Measurements from ENCODE around the gene PRPSAP1. TPM values are rescaled to one million over a fixed set of nuclear protein-coding genes. Genes with fewer than 3 reads are reported as not detected.

The PRPSAP1 gene
- total RNA-seq, 2 experiments from 2014 or later = 64.2 to 74.1 TPM

GRCh38 chr17:76388966-76389888 is 35.5 kb upstream of the PRPSAP1 start:
- no peak overlapping the region for H3K4me3 Mint-ChIP-seq
- H3K27me3 Mint-ChIP-seq (ENCODE audit: low read depth) = no peaks in the 10 kb centered on the region
- ATAC-seq (no peak), DNase-seq (no peak)
- no peaks in the 10 kb centered on the region for H3K9me3 Mint-ChIP-seq (ENCODE audit: insufficient read depth)
- H3K4me1 Mint-ChIP-seq (ENCODE audit: low read depth) = peaks cover 15% of the 10 kb centered on the region
- H3K27ac Mint-ChIP-seq = no peak overlapping the region
- H3K36me3 Mint-ChIP-seq (ENCODE audit: low read depth) = peaks cover 4% of the 10 kb centered on the region
- ChIA-PET POLR2A (no interaction called here), CTCF (interaction anchor here (1.2 to 10.3 kb wide), 2 partner anchors 7 to 8 kb away, joined by 3 to 124 read pairs; no protein-coding TSS in a partner anchor)

GRCh38 chr17:76386966-76387765 is 33.5 kb upstream of the PRPSAP1 start:
- H3K36me3 Mint-ChIP-seq (ENCODE audit: low read depth) = peaks cover 2% of the 10 kb centered on the region
- H3K27me3 Mint-ChIP-seq (ENCODE audit: low read depth) = no peaks in the 10 kb centered on the region
- CTCF ChIA-PET = interaction anchor here (0.7 to 10.3 kb wide), 7 partner anchors 9 to 107 kb away, joined by 4 to 124 read pairs (median 15); no protein-coding TSS in a partner anchor
- H3K9me3 Mint-ChIP-seq (ENCODE audit: insufficient read depth) = no peaks in the 10 kb centered on the region
- no peak overlapping the region for H3K4me3 Mint-ChIP-seq
- peaks cover 22% of the 10 kb centered on the region for H3K4me1 Mint-ChIP-seq (ENCODE audit: low read depth)
- DNase-seq = no peak
- no peak for ATAC-seq
- POLR2A ChIA-PET = no interaction called here
- H3K27ac Mint-ChIP-seq = no peak overlapping the region

GRCh38 chr17:76385892-76386786 is 32.4 kb upstream of the PRPSAP1 start:
- peak; percentile 29 for ATAC-seq
- no peaks in the 10 kb centered on the region for H3K27me3 Mint-ChIP-seq (ENCODE audit: low read depth)
- H3K27ac Mint-ChIP-seq = no peak overlapping the region
- H3K4me3 Mint-ChIP-seq = peak overlapping the region; percentile 69
- H3K9me3 Mint-ChIP-seq (ENCODE audit: insufficient read depth) = no peaks in the 10 kb centered on the region
- DNase-seq = peak; percentile 92
- peaks cover 2% of the 10 kb centered on the region for H3K36me3 Mint-ChIP-seq (ENCODE audit: low read depth)
- ChIA-PET POLR2A (interaction anchor here (0.8 to 2.8 kb wide), 5 partner anchors 10 to 115 kb away, joined by 3 to 24 read pairs (median 4); partner anchors contain the start of gene PRPSAP1), CTCF (interaction anchor here (0.6 to 10.3 kb wide), 24 partner anchors 9 to 798 kb away, joined by 3 to 124 read pairs (median 6); partner anchors contain the start of genes PRPSAP1 and RHBDF2)
- peaks cover 24% of the 10 kb centered on the region for H3K4me1 Mint-ChIP-seq (ENCODE audit: low read depth)

GRCh38 chr17:76384987-76385891 is 31.5 kb upstream of the PRPSAP1 start:
- Mint-ChIP-seq H3K9me3 (ENCODE audit: insufficient read depth) (no peaks in the 10 kb centered on the region), H3K4me1 (ENCODE audit: low read depth) (peaks cover 24% of the 10 kb centered on the region), H3K27me3 (ENCODE audit: low read depth) (no peaks in the 10 kb centered on the region), H3K27ac (no peak overlapping the region), H3K36me3 (ENCODE audit: low read depth) (peaks cover 2% of the 10 kb centered on the region), H3K4me3 (peak overlapping the region; percentile 69)
- CTCF ChIA-PET = interaction anchor here (0.6 to 10.3 kb wide), 35 partner anchors 8 to 482 kb away, joined by 3 to 124 read pairs (median 5); partner anchors contain the start of genes PRPSAP1, RHBDF2 and UBE2O
- DNase-seq = peak; percentile 50
- no peak for ATAC-seq
- POLR2A ChIA-PET = interaction anchor here (0.6 to 2.8 kb wide), 7 partner anchors 9 to 117 kb away, joined by 3 to 24 read pairs (median 3); partner anchors contain the start of gene PRPSAP1

GRCh38 chr17:76384222-76384986 is 30.7 kb upstream of the PRPSAP1 start, which contains the start of gene SPHK1:
Gene SPHK1 (plus strand): TSS chr17:76384609. CDS start chr17:76385645, 1,036 bp downstream.
- DNase-seq = peak; percentile 77
- peaks cover 2% of the 10 kb centered on the region for H3K36me3 Mint-ChIP-seq (ENCODE audit: low read depth)
- CTCF ChIA-PET = interaction anchor here (0.6 to 10.3 kb wide), 24 partner anchors 8 to 481 kb away, joined by 3 to 124 read pairs (median 5); partner anchors contain the start of genes PRPSAP1, RHBDF2 and UBE2O
- POLR2A ChIA-PET = interaction anchor here (0.6 to 2.8 kb wide), 5 partner anchors 14 to 316 kb away, joined by 3 to 24 read pairs (median 3); partner anchors contain the start of gene PRPSAP1
- peaks cover 24% of the 10 kb centered on the region for H3K4me1 Mint-ChIP-seq (ENCODE audit: low read depth)
- ATAC-seq = peak; percentile 75
- H3K4me3 Mint-ChIP-seq = peak within 1 kb of the TSS; percentile 82
- H3K27me3 Mint-ChIP-seq (ENCODE audit: low read depth) = no peaks in the 10 kb centered on the region
- peak within 1 kb of the TSS; percentile 88 for H3K27ac Mint-ChIP-seq
- no peaks in the 10 kb centered on the region for H3K9me3 Mint-ChIP-seq (ENCODE audit: insufficient read depth)

GRCh38 chr17:76383546-76384221 is 30.0 kb upstream of the PRPSAP1 start:
- Mint-ChIP-seq H3K36me3 (ENCODE audit: low read depth) (peaks cover 2% of the 10 kb centered on the region), H3K27me3 (ENCODE audit: low read depth) (no peaks in the 10 kb centered on the region), H3K4me1 (ENCODE audit: low read depth) (peaks cover 26% of the 10 kb centered on the region), H3K9me3 (ENCODE audit: insufficient read depth) (no peaks in the 10 kb centered on the region), H3K4me3 (peak overlapping the region; percentile 82), H3K27ac (peak overlapping the region; percentile 88)
- POLR2A ChIA-PET = interaction anchor here (0.6 to 2.8 kb wide), 3 partner anchors 30 to 315 kb away, joined by 3 to 24 read pairs (median 3); partner anchors contain the start of gene PRPSAP1
- peak; percentile 43 for ATAC-seq
- CTCF ChIA-PET = interaction anchor here (1.0 to 10.3 kb wide), 7 partner anchors 13 to 80 kb away, joined by 3 to 124 read pairs (median 15); partner anchors contain the start of gene PRPSAP1
- DNase-seq = peak; percentile 78

GRCh38 chr17:76382803-76383545 is 29.3 kb upstream of the PRPSAP1 start:
- ATAC-seq (peak; percentile 72), DNase-seq (peak; percentile 84)
- Mint-ChIP-seq H3K27me3 (ENCODE audit: low read depth) (no peaks in the 10 kb centered on the region), H3K9me3 (ENCODE audit: insufficient read depth) (no peaks in the 10 kb centered on the region), H3K27ac (peak overlapping the region; percentile 76), H3K36me3 (ENCODE audit: low read depth) (peaks cover 1% of the 10 kb centered on the region), H3K4me1 (ENCODE audit: low read depth) (peaks cover 29% of the 10 kb centered on the region), H3K4me3 (peak overlapping the region; percentile 84)
- CTCF ChIA-PET = interaction anchor here (1.0 to 10.3 kb wide), 3 partner anchors 13 to 79 kb away, joined by 4 to 124 read pairs (median 27); no protein-coding TSS in a partner anchor
- POLR2A ChIA-PET = interaction anchor here (0.6 to 0.8 kb wide), 2 partner anchors 29 to 30 kb away, joined by 3 to 4 read pairs; partner anchors contain the start of gene PRPSAP1

GRCh38 chr17:76382351-76382802 is 28.7 kb upstream of the PRPSAP1 start:
- H3K27me3 Mint-ChIP-seq (ENCODE audit: low read depth) = no peaks in the 10 kb centered on the region
- no peaks in the 10 kb centered on the region for H3K36me3 Mint-ChIP-seq (ENCODE audit: low read depth)
- H3K9me3 Mint-ChIP-seq (ENCODE audit: insufficient read depth) = no peaks in the 10 kb centered on the region
- DNase-seq (no peak), ATAC-seq (no peak)
- CTCF ChIA-PET = interaction anchor here (0.8 to 10.3 kb wide), 4 partner anchors 14 to 79 kb away, joined by 3 to 124 read pairs (median 4); partner anchors contain the start of gene PRPSAP1
- peaks cover 28% of the 10 kb centered on the region for H3K4me1 Mint-ChIP-seq (ENCODE audit: low read depth)
- H3K4me3 Mint-ChIP-seq = peak overlapping the region; percentile 84
- H3K27ac Mint-ChIP-seq = peak overlapping the region; percentile 76
- POLR2A ChIA-PET = interaction anchor here (0.8 kb wide), 1 partner anchor 29 kb away, joined by 4 read pairs; no protein-coding TSS in a partner anchor

Data from activated CD8-positive, alpha-beta T cell treated with anti-CD3 and anti-CD28 coated beads, Interleukin-2, amount 10 ng/mL, durations not matched to agents 7 days and 5 days (primary cell).